Epithelial cell of esophagus (primary cell): ENCODE data around the gene RPS13.
"Not testable (repeated sequence)": the region's sequence is repeated elsewhere in the genome, so short reads cannot be mapped to it uniquely, and the experiment has no call there.

Source experiments
- DNase-seq: peaks from one replicate; pipeline ENCODE4 v3.0.0; 2010; ENCODE audit warnings: low read depth
- H3K4me3 ChIP-seq: 2 replicates; pipeline ENCODE4 v1.5.1; 2011; ENCODE audit warnings: mild to moderate bottlenecking, low read length, control low read depth
- CTCF ChIP-seq: IDR thresholded peaks from 2 replicates; pipeline ENCODE4 v1.5.1; 2011; ENCODE audit warnings: low read depth, mild to moderate bottlenecking, low read length, control low read depth, inconsistent platforms; ENCODE audit not compliant: insufficient read depth; ENCODE audit errors: missing control alignments

The RPS13 gene

GRCh38 chr11:17067417-17067816 lies 10.1 kb downstream of the RPS13 start:
- H3K4me3 ChIP-seq, result no peak overlapping the region
- DNase-seq, result no peak
- no peak for TF ChIP-seq CTCF

- no peak overlapping the region for H3K4me3 ChIP-seq
- no peak for DNase-seq
- no peak for TF ChIP-seq CTCF
Observed at GRCh38 chr11:17066691-17067090, 10.8 kb downstream of the RPS13 start.

- peak; percentile 62 for DNase-seq
- peak; percentile 82 for TF ChIP-seq CTCF
- H3K4me3 ChIP-seq, result no peak overlapping the region
Observed at GRCh38 chr11:17063171-17064002, 14.1 kb downstream of the RPS13 start.

GRCh38 chr11:17051146-17051545 lies 26.3 kb downstream of the RPS13 start:
- H3K4me3 ChIP-seq, DNase-seq: not testable (repeated sequence)

- not testable (repeated sequence) for DNase-seq, H3K4me3 ChIP-seq
Observed at GRCh38 chr11:17048491-17048890, 29.0 kb downstream of the RPS13 start.

GRCh38 chr11:17046690-17047089 lies 30.8 kb downstream of the RPS13 start:
- no peak for TF ChIP-seq CTCF
- no peak for DNase-seq
- no peak overlapping the region for H3K4me3 ChIP-seq

GRCh38 chr11:17036666-17037658 lies 40.5 kb downstream of the RPS13 start:
- no peak overlapping the region for H3K4me3 ChIP-seq
- peak; percentile 10 for DNase-seq
- TF ChIP-seq CTCF, result peak; percentile 12

- H3K4me3 ChIP-seq, DNase-seq: not testable (repeated sequence)
Observed at GRCh38 chr11:17034027-17034426, 43.4 kb downstream of the RPS13 start.
